ENCODE results near the gene PLPPR1.

The PLPPR1 gene

GRCh38 chr9:101232405-101232977, 204.0 kb downstream of the PLPPR1 start:
- no peaks in the 10 kb centered on the region for H3K9me3 ChIP-seq (ENCODE audit: insufficient read depth, low read depth, low read length)
- no peak overlapping the region for H3K4ac ChIP-seq (ENCODE audit: low read depth, low read length)
- no peak overlapping the region for H2AK5ac ChIP-seq (ENCODE audit: low read length)
- no peak overlapping the region for H3K4me2 ChIP-seq (ENCODE audit: low read length)
- H2AFZ ChIP-seq (ENCODE audit: insufficient read depth, low read length, poor library complexity): no peak overlapping the region
- no peaks in the 10 kb centered on the region for H3K79me1 ChIP-seq (ENCODE audit: low read length)
- no peaks in the 10 kb centered on the region for H3K79me2 ChIP-seq (ENCODE audit: control insufficient read depth, insufficient read depth, low read length, poor library complexity)
- no peak overlapping the region for H3K27ac ChIP-seq (ENCODE audit: low read depth, low read length)
- H2BK5ac ChIP-seq (ENCODE audit: low read depth, low read length, poor library complexity): no peak overlapping the region
- no peaks in the 10 kb centered on the region for H3K4me1 ChIP-seq (ENCODE audit: control insufficient read depth in 1 of 2, insufficient read depth in 2 of 2, low read length in 2 of 2)
- H3K36me3 ChIP-seq (ENCODE audit: control insufficient read depth in 1 of 2, insufficient read depth in 2 of 2, low read length in 2 of 2): no peaks in the 10 kb centered on the region
- H2BK120ac ChIP-seq (ENCODE audit: insufficient read depth, low read length, poor library complexity): no peak overlapping the region
- H3K4me3 ChIP-seq (ENCODE audit: low read depth, low read length): no peak overlapping the region
- H2BK12ac ChIP-seq (ENCODE audit: low read length): no peak overlapping the region
- H4K8ac ChIP-seq (ENCODE audit: low read depth, low read length): no peak overlapping the region
- H3K27me3 ChIP-seq (ENCODE audit: insufficient read depth, low read length): no peaks in the 10 kb centered on the region
- H3K9ac ChIP-seq (ENCODE audit: low read length): no peak overlapping the region
- no peak overlapping the region for H4K12ac ChIP-seq (ENCODE audit: low read depth, low read length)
- H3K23ac ChIP-seq (ENCODE audit: low read length): no peak overlapping the region
- no CpG with 5 or more reads among the region's 2 CpGs for WGBS (ENCODE audit: extremely low coverage, insufficient coverage, insufficient read length)
- H3K18ac ChIP-seq (ENCODE audit: low read length): no peak overlapping the region
- no peak overlapping the region for H3K14ac ChIP-seq (ENCODE audit: low read length)
- DNase-seq: no peak
- no peak overlapping the region for H4K91ac ChIP-seq (ENCODE audit: low read depth, low read length)

GRCh38 chr9:101235105-101235866, 206.8 kb downstream of the PLPPR1 start:
- DNase-seq: peak in 1 of 2 donors; percentile 54
- Histone ChIP-seq H2BK5ac (ENCODE audit: low read depth, low read length, poor library complexity) (no peak overlapping the region), H2AK5ac (ENCODE audit: low read length) (no peak overlapping the region), H3K18ac (ENCODE audit: low read length) (no peak overlapping the region), H2BK12ac (ENCODE audit: low read length) (no peak overlapping the region), H3K27ac (ENCODE audit: low read depth, low read length) (no peak overlapping the region), H3K23ac (ENCODE audit: low read length) (no peak overlapping the region), H3K4me3 (ENCODE audit: low read depth, low read length) (no peak overlapping the region), H3K9ac (ENCODE audit: low read length) (no peak overlapping the region), H3K14ac (ENCODE audit: low read length) (no peak overlapping the region), H2AFZ (ENCODE audit: insufficient read depth, low read length, poor library complexity) (no peak overlapping the region), H3K79me2 (ENCODE audit: control insufficient read depth, insufficient read depth, low read length, poor library complexity) (no peaks in the 10 kb centered on the region), H3K4ac (ENCODE audit: low read depth, low read length) (no peak overlapping the region), H3K4me2 (ENCODE audit: low read length) (no peak overlapping the region), H4K12ac (ENCODE audit: low read depth, low read length) (no peak overlapping the region), H3K36me3 (ENCODE audit: control insufficient read depth in 1 of 2, insufficient read depth in 2 of 2, low read length in 2 of 2) (no peaks in the 10 kb centered on the region), H3K9me3 (ENCODE audit: insufficient read depth, low read depth, low read length) (no peaks in the 10 kb centered on the region), H3K4me1 (ENCODE audit: control insufficient read depth in 1 of 2, insufficient read depth in 2 of 2, low read length in 2 of 2) (no peaks in the 10 kb centered on the region), H2BK120ac (ENCODE audit: insufficient read depth, low read length, poor library complexity) (no peak overlapping the region), H3K27me3 (ENCODE audit: insufficient read depth, low read length) (no peaks in the 10 kb centered on the region), H3K79me1 (ENCODE audit: low read length) (no peaks in the 10 kb centered on the region), H4K8ac (ENCODE audit: low read depth, low read length) (no peak overlapping the region), H4K91ac (ENCODE audit: low read depth, low read length) (no peak overlapping the region)
- no CpG with 5 or more reads among the region's 6 CpGs for WGBS (ENCODE audit: extremely low coverage, insufficient coverage, insufficient read length)

DNA sequence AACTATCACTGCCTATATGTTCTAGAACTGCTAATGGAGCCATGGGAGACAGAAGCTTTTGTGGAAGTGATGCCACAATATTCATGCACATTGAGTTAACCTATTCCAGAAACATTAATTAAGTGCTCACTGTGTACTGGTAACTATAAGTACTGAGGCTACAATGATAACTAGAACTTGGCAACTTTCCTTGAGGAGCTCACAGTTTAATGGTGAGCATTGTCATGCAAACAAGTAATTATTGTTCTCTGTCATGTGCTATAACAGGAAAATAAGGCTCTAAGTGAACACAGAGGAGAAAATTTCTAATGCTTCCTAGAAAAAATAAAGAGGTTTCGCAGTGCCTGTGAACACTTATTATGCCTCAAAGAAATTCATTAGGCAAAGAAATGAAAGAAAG, 214.1 kb downstream of the PLPPR1 start:
- H3K18ac ChIP-seq (ENCODE audit: low read length): no peak overlapping the region
- no peak overlapping the region for H3K4me3 ChIP-seq (ENCODE audit: low read depth, low read length)
- H3K9me3 ChIP-seq (ENCODE audit: insufficient read depth, low read depth, low read length): no peaks in the 10 kb centered on the region
- H3K27ac ChIP-seq (ENCODE audit: low read depth, low read length): no peak overlapping the region
- H3K4ac ChIP-seq (ENCODE audit: low read depth, low read length): no peak overlapping the region
- no peak overlapping the region for H2AK5ac ChIP-seq (ENCODE audit: low read length)
- H2AFZ ChIP-seq (ENCODE audit: insufficient read depth, low read length, poor library complexity): no peak overlapping the region
- H3K14ac ChIP-seq (ENCODE audit: low read length): no peak overlapping the region
- H3K23ac ChIP-seq (ENCODE audit: low read length): no peak overlapping the region
- no peak overlapping the region for H2BK5ac ChIP-seq (ENCODE audit: low read depth, low read length, poor library complexity)
- no peak overlapping the region for H2BK12ac ChIP-seq (ENCODE audit: low read length)
- no peaks in the 10 kb centered on the region for H3K4me1 ChIP-seq (ENCODE audit: control insufficient read depth in 1 of 2, insufficient read depth in 2 of 2, low read length in 2 of 2)
- no peak overlapping the region for H3K4me2 ChIP-seq (ENCODE audit: low read length)
- H4K91ac ChIP-seq (ENCODE audit: low read depth, low read length): no peak overlapping the region
- H4K8ac ChIP-seq (ENCODE audit: low read depth, low read length): no peak overlapping the region
- H2BK120ac ChIP-seq (ENCODE audit: insufficient read depth, low read length, poor library complexity): no peak overlapping the region
- no peaks in the 10 kb centered on the region for H3K79me1 ChIP-seq (ENCODE audit: low read length)
- WGBS (ENCODE audit: extremely low coverage, insufficient coverage, insufficient read length): no CpG with 5 or more reads among the region's 1 CpG
- H3K27me3 ChIP-seq (ENCODE audit: insufficient read depth, low read length): no peaks in the 10 kb centered on the region
- H3K79me2 ChIP-seq (ENCODE audit: control insufficient read depth, insufficient read depth, low read length, poor library complexity): no peaks in the 10 kb centered on the region
- no peak overlapping the region for H3K9ac ChIP-seq (ENCODE audit: low read length)
- H3K36me3 ChIP-seq (ENCODE audit: control insufficient read depth in 1 of 2, insufficient read depth in 2 of 2, low read length in 2 of 2): no peaks in the 10 kb centered on the region
- no peak for DNase-seq
- H4K12ac ChIP-seq (ENCODE audit: low read depth, low read length): no peak overlapping the region

- no peak overlapping the region for H3K27ac ChIP-seq (ENCODE audit: low read depth, low read length)
- no peak overlapping the region for H2AK5ac ChIP-seq (ENCODE audit: low read length)
- no peaks in the 10 kb centered on the region for H3K9me3 ChIP-seq (ENCODE audit: insufficient read depth, low read depth, low read length)
- no peak overlapping the region for H3K4ac ChIP-seq (ENCODE audit: low read depth, low read length)
- no CpG with 5 or more reads among the region's 1 CpG for WGBS (ENCODE audit: extremely low coverage, insufficient coverage, insufficient read length)
- no peak overlapping the region for H4K12ac ChIP-seq (ENCODE audit: low read depth, low read length)
- no peak overlapping the region for H3K4me2 ChIP-seq (ENCODE audit: low read length)
- H3K79me2 ChIP-seq (ENCODE audit: control insufficient read depth, insufficient read depth, low read length, poor library complexity): no peaks in the 10 kb centered on the region
- no peak overlapping the region for H2BK120ac ChIP-seq (ENCODE audit: insufficient read depth, low read length, poor library complexity)
- no peaks in the 10 kb centered on the region for H3K4me1 ChIP-seq (ENCODE audit: control insufficient read depth in 1 of 2, insufficient read depth in 2 of 2, low read length in 2 of 2)
- no peak overlapping the region for H3K9ac ChIP-seq (ENCODE audit: low read length)
- H2BK12ac ChIP-seq (ENCODE audit: low read length): no peak overlapping the region
- no peaks in the 10 kb centered on the region for H3K36me3 ChIP-seq (ENCODE audit: control insufficient read depth in 1 of 2, insufficient read depth in 2 of 2, low read length in 2 of 2)
- H2BK5ac ChIP-seq (ENCODE audit: low read depth, low read length, poor library complexity): no peak overlapping the region
- no peaks in the 10 kb centered on the region for H3K79me1 ChIP-seq (ENCODE audit: low read length)
- no peak overlapping the region for H3K14ac ChIP-seq (ENCODE audit: low read length)
- DNase-seq: no peak
- H3K23ac ChIP-seq (ENCODE audit: low read length): no peak overlapping the region
- no peak overlapping the region for H3K4me3 ChIP-seq (ENCODE audit: low read depth, low read length)
- no peak overlapping the region for H4K8ac ChIP-seq (ENCODE audit: low read depth, low read length)
- no peaks in the 10 kb centered on the region for H3K27me3 ChIP-seq (ENCODE audit: insufficient read depth, low read length)
- no peak overlapping the region for H3K18ac ChIP-seq (ENCODE audit: low read length)
- no peak overlapping the region for H2AFZ ChIP-seq (ENCODE audit: insufficient read depth, low read length, poor library complexity)
- H4K91ac ChIP-seq (ENCODE audit: low read depth, low read length): no peak overlapping the region
Measured at GRCh38 chr9:101246691-101247090, 218.2 kb downstream of the PLPPR1 start.
